Left cardiac atrium (tissue), 4 donors: ENCODE measurements around the gene IP6K2. TPM values are rescaled to one million over a fixed set of nuclear protein-coding genes. Genes with fewer than 3 reads are reported as not detected.
A peak's percentile ranks its signal among the peaks of the same experiment; 100 is the strongest.
"Not testable (repeated sequence)": the region's sequence is repeated elsewhere in the genome, so short reads cannot be mapped to it uniquely, and the experiment has no call there.

Experiments
- ATAC-seq, 2 donors: fragments of 200-7000 bp; cut with Tn5 transposase; one replicate each; pipeline ENCODE4 v1.9.1; 2020; ENCODE audit warnings: mild to moderate bottlenecking in 2 of 2, moderate library complexity in 2 of 2
- DNase-seq: peaks from one replicate; pipeline ENCODE4 v3.0.0-alpha.2; 2020
- intact Hi-C, 2 donors: fragments of 100-400 bp; cut with DNase I; formaldehyde crosslinking; loops; one replicate each; pipeline versions ENCODE4 v1.14.1 to v1.15.1; 2022 to 2023
- long read RNA-seq: library from polyadenylated mRNA; unstranded; transcript quantifications from one replicate; pipeline ENCODE4 v2.0.0, GENCODE V29; 2021
- total RNA-seq, 2 donors: library from RNA; stranded (reverse); fragmentation: NEBNext Ultra II Directional; extraction: Animal tissue kit (Norgen Biotek cat#: 25700); gene quantifications; one replicate each; pipeline ENCODE4 v1.2.1, GENCODE V29; 2021
- donor health status: DM: no; HTN: yes; CAD: no.
- donor health status: DM: no; HTN: yes; CAD: no; lungs with severe emphysema.
- donor health status: DM: yes; HTN: yes; CAD: no.
- donor health status: Dilated cardiomyopathy.

The IP6K2 gene
- total RNA-seq: 10 to 100 TPM; 24.0 to 38.4 TPM
- long read RNA-seq, transcript IP6K2-201 (6 exons, 1,775 nt): major isoform, 9 of 26 reads
- long read RNA-seq, partial matches to known transcripts: 2 of 26 reads
- long read RNA-seq, other reads (novel, unspliced or antisense): 13 of 26 reads

- peak; percentile 99 for DNase-seq
- intact Hi-C loops: no loop called here
- peak; percentile 99 to 100 for ATAC-seq
These were observed at the start of gene IP6K2 for GRCh38 chr3:48716982-48717746. Gene IP6K2 (minus strand): TSS chr3:48717221. CDS start chr3:48695291, 21,930 bp downstream.

GRCh38 chr3:48765376-48765775, 48.4 kb upstream of the IP6K2 start:
- DNase-seq (no peak), ATAC-seq (no peak)
- intact Hi-C loops: no loop called here

- intact Hi-C loops: no loop called here
- DNase-seq: no peak
- no peak for ATAC-seq
These were observed 45.8 kb upstream of the IP6K2 start for GRCh38 chr3:48762816-48763215.

GRCh38 chr3:48759991-48760540, 43.0 kb upstream of the IP6K2 start:
- not testable (repeated sequence) for ATAC-seq

GRCh38 chr3:48759531-48759930, 42.5 kb upstream of the IP6K2 start:
- DNase-seq, ATAC-seq, intact Hi-C loops: not testable (repeated sequence)

More at GRCh38 chr3:48759991-48760540, 43.0 kb upstream of the IP6K2 start:
- intact Hi-C loops, DNase-seq: not testable (repeated sequence)

- ATAC-seq (no peak), DNase-seq (no peak)
- intact Hi-C loops: no loop called here
These were observed 42.0 kb upstream of the IP6K2 start for GRCh38 chr3:48759071-48759470.

- ATAC-seq: no peak
- no peak for DNase-seq
- intact Hi-C loops: no loop called here
These were observed 39.6 kb upstream of the IP6K2 start for GRCh38 chr3:48756640-48757039.

GRCh38 chr3:48750856-48751255, 33.8 kb upstream of the IP6K2 start:
- intact Hi-C loops: no loop called here
- DNase-seq (no peak), ATAC-seq (no peak)

- ATAC-seq: peak in 1 of 2 donors; percentile 42
- intact Hi-C loops: no loop called here
- no peak for DNase-seq
These were observed 31.7 kb upstream of the IP6K2 start for GRCh38 chr3:48748754-48749153.

- intact Hi-C loops: no loop called here
- DNase-seq (peak; percentile 32), ATAC-seq (peak; percentile 61 to 67)
These were observed 30.7 kb upstream of the IP6K2 start for GRCh38 chr3:48747706-48748105.

- DNase-seq (no peak), ATAC-seq (peak in 1 of 2 donors; percentile 43)
- intact Hi-C loops: no loop called here
These were observed 30.1 kb upstream of the IP6K2 start for GRCh38 chr3:48747015-48747615.

- DNase-seq (no peak), ATAC-seq (no peak)
- intact Hi-C loops: no loop called here
These were observed 26.8 kb upstream of the IP6K2 start for GRCh38 chr3:48743773-48744172.

GRCh38 chr3:48741226-48741625, 24.2 kb upstream of the IP6K2 start:
- DNase-seq, ATAC-seq, intact Hi-C loops: not testable (repeated sequence)

GRCh38 chr3:48739955-48740823, 23.2 kb upstream of the IP6K2 start:
- intact Hi-C loops: loop anchor here in 1 of 2 donors (2.0 kb wide), 1 partner anchor 55 kb away; the partner anchor contains the start of gene NCKIPSD
- DNase-seq (peak; percentile 93), ATAC-seq (peak; percentile 84 to 95)

GRCh38 chr3:48739617-48739954, 22.6 kb upstream of the IP6K2 start:
- ATAC-seq (no peak), DNase-seq (no peak)
- intact Hi-C loops: loop anchor here in 1 of 2 donors (2.0 kb wide), 1 partner anchor 55 kb away; the partner anchor contains the start of gene NCKIPSD

GRCh38 chr3:48738926-48739616, 22.1 kb upstream of the IP6K2 start:
- DNase-seq: peak; percentile 39
- intact Hi-C loops: loop anchor here in 1 of 2 donors (2.0 kb wide), 1 partner anchor 54 kb away; the partner anchor contains the start of gene NCKIPSD
- peak; percentile 3 to 45 for ATAC-seq

GRCh38 chr3:48738144-48738536, 21.1 kb upstream of the IP6K2 start:
- DNase-seq: no peak
- peak; percentile 25 to 37 for ATAC-seq
- intact Hi-C loops: loop anchor here in 1 of 2 donors (2.0 kb wide), 1 partner anchor 53 kb away; the partner anchor contains the start of gene NCKIPSD

- DNase-seq, ATAC-seq, intact Hi-C loops: not testable (repeated sequence)
These were observed 18.2 kb upstream of the IP6K2 start for GRCh38 chr3:48735075-48735767.
